SK-N-SH treated with all-trans-retinoic acid at 6 μM for 48 hours (cell line): ENCODE measurements around the gene SELENON.

Experiments used
- ATAC-seq: fragments of 200-7000 bp; cut with Tn5 transposase; 3 replicates; pipeline ENCODE4 v1.9.1; 2020; ENCODE audit warnings: mild to moderate bottlenecking, moderate library complexity
- BACH2 ChIP-seq: fragments of 250-450 bp; sonication (Bioruptor Pico); IDR thresholded peaks from 2 replicates; pipeline ENCODE4 v1.9.0; 2021; ENCODE audit warnings: mild to moderate bottlenecking, borderline replicate concordance
- CSDC2 ChIP-seq: fragments of 250-450 bp; sonication (Bioruptor Pico); IDR thresholded peaks from 2 replicates; pipeline ENCODE4 v1.5.0; 2020; ENCODE audit warnings: mild to moderate bottlenecking, moderate library complexity
- ESRRG ChIP-seq: fragments of 250-450 bp; sonication (Bioruptor Pico); IDR thresholded peaks from 2 replicates; pipeline ENCODE4 v1.6.1; 2021; ENCODE audit warnings: mild to moderate bottlenecking
- ISL1 ChIP-seq: fragments of 250-450 bp; sonication (Bioruptor Pico); IDR thresholded peaks from 2 replicates; pipeline ENCODE4 v2.1.2; 2022; ENCODE audit warnings: mild to moderate bottlenecking, moderate library complexity
- OSR1 ChIP-seq: fragments of 250-450 bp; sonication (Bioruptor Pico); IDR thresholded peaks from 2 replicates; pipeline ENCODE4 v1.8.0; 2022; ENCODE audit warnings: moderate library complexity, mild to moderate bottlenecking, inconsistent platforms
- POU6F1 ChIP-seq: fragments of 250-450 bp; sonication (Bioruptor Pico); IDR thresholded peaks from 2 replicates; pipeline ENCODE4 v1.8.0; 2021; ENCODE audit warnings: low read depth, mild to moderate bottlenecking, moderate library complexity, borderline replicate concordance
- PPARA ChIP-seq: fragments of 250-450 bp; sonication (Bioruptor Pico); IDR thresholded peaks from 2 replicates; pipeline ENCODE4 v1.5.0; 2020; ENCODE audit warnings: mild to moderate bottlenecking, borderline replicate concordance
- RARB ChIP-seq: fragments of 250-450 bp; sonication (Bioruptor Pico); IDR thresholded peaks from 2 replicates; pipeline ENCODE4 v1.8.0; 2021; ENCODE audit warnings: mild to moderate bottlenecking, moderate library complexity
- SNAI2 ChIP-seq: fragments of 250-450 bp; sonication (Bioruptor Pico); IDR thresholded peaks from 2 replicates; pipeline ENCODE4 v1.5.0; 2020; ENCODE audit warnings: mild to moderate bottlenecking, moderate library complexity
- TCF4 ChIP-seq: fragments of 250-450 bp; sonication (Bioruptor Pico); IDR thresholded peaks from 2 replicates; pipeline ENCODE4 v1.8.0; 2021; ENCODE audit warnings: mild to moderate bottlenecking, moderate library complexity, borderline replicate concordance
- TOX ChIP-seq: fragments of 250-450 bp; sonication (Bioruptor Pico); IDR thresholded peaks from 2 replicates; pipeline ENCODE4 v1.8.0; 2021; ENCODE audit warnings: mild to moderate bottlenecking, moderate library complexity, borderline replicate concordance
- ZC3H10 ChIP-seq: fragments of 250-450 bp; sonication (Bioruptor Pico); IDR thresholded peaks from 2 replicates; pipeline ENCODE4 v1.5.1; 2021; ENCODE audit warnings: mild to moderate bottlenecking, moderate library complexity
- ZFP3 ChIP-seq: fragments of 250-450 bp; sonication (Bioruptor Pico); IDR thresholded peaks from 2 replicates; pipeline ENCODE4 v1.5.0; 2020; ENCODE audit warnings: mild to moderate bottlenecking, moderate library complexity
- ZFP30 ChIP-seq: fragments of 450-650 bp; formaldehyde crosslinking; IDR thresholded peaks from 2 replicates; pipeline ENCODE4 v1.5.0; 2022; ENCODE audit warnings: mild to moderate bottlenecking, moderate library complexity
- ZNF565 ChIP-seq: fragments of 450-650 bp; formaldehyde crosslinking; conservative IDR thresholded peaks from 2 replicates; pipeline ENCODE4 v1.5.0; 2020; ENCODE audit warnings: low read depth, mild to moderate bottlenecking, moderate library complexity
- ZNF70 ChIP-seq: fragments of 450-650 bp; formaldehyde crosslinking; IDR thresholded peaks from 2 replicates; pipeline ENCODE4 v1.5.0; 2020; ENCODE audit warnings: mild to moderate bottlenecking, moderate library complexity
- ZNF8 ChIP-seq: fragments of 450-650 bp; formaldehyde crosslinking; IDR thresholded peaks from 2 replicates; pipeline ENCODE4 v1.5.0; 2020; ENCODE audit warnings: mild to moderate bottlenecking, moderate library complexity
- TF ChIP-seq, protein P1 (sequence below): fragments of 250-450 bp; sonication (Bioruptor Pico); IDR thresholded peaks from 2 replicates; pipeline ENCODE4 v1.5.1; 2020; ENCODE audit warnings: low read depth, mild to moderate bottlenecking, moderate library complexity
- TF ChIP-seq, protein P2 (sequence below): fragments of 250-450 bp; sonication (Bioruptor Pico); IDR thresholded peaks from 2 replicates; pipeline ENCODE4 v1.5.1; 2021; ENCODE audit warnings: mild to moderate bottlenecking, moderate library complexity
- TF ChIP-seq, protein P3 (sequence below): fragments of 250-450 bp; sonication (Bioruptor Pico); IDR thresholded peaks from 2 replicates; pipeline ENCODE4 v1.8.0; 2020; ENCODE audit warnings: mild to moderate bottlenecking, moderate library complexity, borderline replicate concordance
- TF ChIP-seq, protein P4 (sequence below): fragments of 250-450 bp; sonication (Bioruptor Pico); IDR thresholded peaks from 2 replicates; pipeline ENCODE4 v1.5.0; 2020; ENCODE audit warnings: mild to moderate bottlenecking, moderate library complexity

SELENON gene

GRCh38 chr1:25856856-25857255, 56.9 kb downstream of the SELENON start:
- ATAC-seq: no peak

GRCh38 chr1:25858494-25858893, 58.5 kb downstream of the SELENON start:
- no peak for TF ChIP-seq ZFP3
- no peak for TF ChIP-seq ZNF8 (CRISPR knock-in tag)
- no peak for TF ChIP-seq POU6F1 (CRISPR knock-in tag)
- no peak for TF ChIP-seq SNAI2 (CRISPR knock-in tag)
- TF ChIP-seq CSDC2 (CRISPR knock-in tag): no peak
- no peak for TF ChIP-seq BACH2 (CRISPR knock-in tag)
- TF ChIP-seq ZNF565 (CRISPR knock-in tag): no peak
- TF ChIP-seq RARB (CRISPR knock-in tag): no peak
- no peak; the same call in 2 of the 3 replicates for ATAC-seq

More at GRCh38 chr1:25856856-25857255, 56.9 kb downstream of the SELENON start:
- no peak for TF ChIP-seq BACH2 (CRISPR knock-in tag)
- no peak for TF ChIP-seq ESRRG (CRISPR knock-in tag)
- TF ChIP-seq ZFP30 (CRISPR knock-in tag): no peak
- TF ChIP-seq ZNF565 (CRISPR knock-in tag): no peak
- TF ChIP-seq, protein P1, sequence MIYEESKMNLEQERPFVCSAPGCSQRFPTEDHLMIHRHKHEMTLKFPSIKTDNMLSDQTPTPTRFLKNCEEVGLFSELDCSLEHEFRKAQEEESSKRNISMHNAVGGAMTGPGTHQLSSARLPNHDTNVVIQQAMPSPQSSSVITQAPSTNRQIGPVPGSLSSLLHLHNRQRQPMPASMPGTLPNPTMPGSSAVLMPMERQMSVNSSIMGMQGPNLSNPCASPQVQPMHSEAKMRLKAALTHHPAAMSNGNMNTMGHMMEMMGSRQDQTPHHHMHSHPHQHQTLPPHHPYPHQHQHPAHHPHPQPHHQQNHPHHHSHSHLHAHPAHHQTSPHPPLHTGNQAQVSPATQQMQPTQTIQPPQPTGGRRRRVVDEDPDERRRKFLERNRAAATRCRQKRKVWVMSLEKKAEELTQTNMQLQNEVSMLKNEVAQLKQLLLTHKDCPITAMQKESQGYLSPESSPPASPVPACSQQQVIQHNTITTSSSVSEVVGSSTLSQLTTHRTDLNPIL (CRISPR knock-in tag): no peak
- TF ChIP-seq, protein P2, sequence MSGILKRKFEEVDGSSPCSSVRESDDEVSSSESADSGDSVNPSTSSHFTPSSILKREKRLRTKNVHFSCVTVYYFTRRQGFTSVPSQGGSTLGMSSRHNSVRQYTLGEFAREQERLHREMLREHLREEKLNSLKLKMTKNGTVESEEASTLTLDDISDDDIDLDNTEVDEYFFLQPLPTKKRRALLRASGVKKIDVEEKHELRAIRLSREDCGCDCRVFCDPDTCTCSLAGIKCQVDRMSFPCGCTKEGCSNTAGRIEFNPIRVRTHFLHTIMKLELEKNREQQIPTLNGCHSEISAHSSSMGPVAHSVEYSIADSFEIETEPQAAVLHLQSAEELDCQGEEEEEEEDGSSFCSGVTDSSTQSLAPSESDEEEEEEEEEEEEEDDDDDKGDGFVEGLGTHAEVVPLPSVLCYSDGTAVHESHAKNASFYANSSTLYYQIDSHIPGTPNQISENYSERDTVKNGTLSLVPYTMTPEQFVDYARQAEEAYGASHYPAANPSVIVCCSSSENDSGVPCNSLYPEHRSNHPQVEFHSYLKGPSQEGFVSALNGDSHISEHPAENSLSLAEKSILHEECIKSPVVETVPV: no peak
- TF ChIP-seq ZFP3: no peak
- no peak for TF ChIP-seq CSDC2 (CRISPR knock-in tag)
- TF ChIP-seq, protein P3, sequence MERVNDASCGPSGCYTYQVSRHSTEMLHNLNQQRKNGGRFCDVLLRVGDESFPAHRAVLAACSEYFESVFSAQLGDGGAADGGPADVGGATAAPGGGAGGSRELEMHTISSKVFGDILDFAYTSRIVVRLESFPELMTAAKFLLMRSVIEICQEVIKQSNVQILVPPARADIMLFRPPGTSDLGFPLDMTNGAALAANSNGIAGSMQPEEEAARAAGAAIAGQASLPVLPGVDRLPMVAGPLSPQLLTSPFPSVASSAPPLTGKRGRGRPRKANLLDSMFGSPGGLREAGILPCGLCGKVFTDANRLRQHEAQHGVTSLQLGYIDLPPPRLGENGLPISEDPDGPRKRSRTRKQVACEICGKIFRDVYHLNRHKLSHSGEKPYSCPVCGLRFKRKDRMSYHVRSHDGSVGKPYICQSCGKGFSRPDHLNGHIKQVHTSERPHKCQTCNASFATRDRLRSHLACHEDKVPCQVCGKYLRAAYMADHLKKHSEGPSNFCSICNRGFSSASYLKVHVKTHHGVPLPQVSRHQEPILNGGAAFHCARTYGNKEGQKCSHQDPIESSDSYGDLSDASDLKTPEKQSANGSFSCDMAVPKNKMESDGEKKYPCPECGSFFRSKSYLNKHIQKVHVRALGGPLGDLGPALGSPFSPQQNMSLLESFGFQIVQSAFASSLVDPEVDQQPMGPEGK (CRISPR knock-in tag): no peak
- TF ChIP-seq ISL1 (CRISPR knock-in tag): no peak
- no peak for TF ChIP-seq TCF4 (CRISPR knock-in tag)

GRCh38 chr1:25858906-25859789, 59.2 kb downstream of the SELENON start, which contains the start of gene AUNIP:
Gene AUNIP (minus strand): TSS chr1:25859457. CDS start chr1:25859357, 100 bp downstream.
- peak; percentile 96 for ATAC-seq
- TF ChIP-seq PPARA: no peak
- no peak for TF ChIP-seq OSR1 (CRISPR knock-in tag)
- TF ChIP-seq ZFP30 (CRISPR knock-in tag): no peak
- no peak for TF ChIP-seq BACH2 (CRISPR knock-in tag)
- TF ChIP-seq, protein P2: no peak
- no peak for TF ChIP-seq POU6F1 (CRISPR knock-in tag)
- TF ChIP-seq ZC3H10 (CRISPR knock-in tag): no peak
- TF ChIP-seq SNAI2 (CRISPR knock-in tag): no peak
- no peak for TF ChIP-seq CSDC2 (CRISPR knock-in tag)
- TF ChIP-seq, protein P1 (CRISPR knock-in tag): no peak
- no peak for TF ChIP-seq ZNF70 (CRISPR knock-in tag)
- TF ChIP-seq, protein P4, sequence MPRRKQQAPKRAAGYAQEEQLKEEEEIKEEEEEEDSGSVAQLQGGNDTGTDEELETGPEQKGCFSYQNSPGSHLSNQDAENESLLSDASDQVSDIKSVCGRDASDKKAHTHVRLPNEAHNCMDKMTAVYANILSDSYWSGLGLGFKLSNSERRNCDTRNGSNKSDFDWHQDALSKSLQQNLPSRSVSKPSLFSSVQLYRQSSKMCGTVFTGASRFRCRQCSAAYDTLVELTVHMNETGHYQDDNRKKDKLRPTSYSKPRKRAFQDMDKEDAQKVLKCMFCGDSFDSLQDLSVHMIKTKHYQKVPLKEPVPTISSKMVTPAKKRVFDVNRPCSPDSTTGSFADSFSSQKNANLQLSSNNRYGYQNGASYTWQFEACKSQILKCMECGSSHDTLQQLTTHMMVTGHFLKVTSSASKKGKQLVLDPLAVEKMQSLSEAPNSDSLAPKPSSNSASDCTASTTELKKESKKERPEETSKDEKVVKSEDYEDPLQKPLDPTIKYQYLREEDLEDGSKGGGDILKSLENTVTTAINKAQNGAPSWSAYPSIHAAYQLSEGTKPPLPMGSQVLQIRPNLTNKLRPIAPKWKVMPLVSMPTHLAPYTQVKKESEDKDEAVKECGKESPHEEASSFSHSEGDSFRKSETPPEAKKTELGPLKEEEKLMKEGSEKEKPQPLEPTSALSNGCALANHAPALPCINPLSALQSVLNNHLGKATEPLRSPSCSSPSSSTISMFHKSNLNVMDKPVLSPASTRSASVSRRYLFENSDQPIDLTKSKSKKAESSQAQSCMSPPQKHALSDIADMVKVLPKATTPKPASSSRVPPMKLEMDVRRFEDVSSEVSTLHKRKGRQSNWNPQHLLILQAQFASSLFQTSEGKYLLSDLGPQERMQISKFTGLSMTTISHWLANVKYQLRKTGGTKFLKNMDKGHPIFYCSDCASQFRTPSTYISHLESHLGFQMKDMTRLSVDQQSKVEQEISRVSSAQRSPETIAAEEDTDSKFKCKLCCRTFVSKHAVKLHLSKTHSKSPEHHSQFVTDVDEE (CRISPR knock-in tag): no peak
- no peak for TF ChIP-seq TOX
- TF ChIP-seq RARB (CRISPR knock-in tag): no peak
